Kidney (tissue), 14 donors: Measurements from ENCODE around the gene ARL15. TPM values are rescaled to one million over a fixed set of nuclear protein-coding genes. Genes with fewer than 3 reads are reported as not detected.

Experiments
- DNase-seq, 5 donors: peaks; one replicate each; pipeline ENCODE4 v3.0.0-alpha.2; 2013 to 2020
- FAIRE-seq: peaks from 2 replicates; lab custom pipeline; 2012; peaks lifted over from hg19 to GRCh38; lab: Jason Lieb, UNC
- H3K27ac ChIP-seq, 2 donors: one replicate each; pipeline ENCODE4 v1.7.0; 2013; ENCODE audit warnings: low read depth in 2 of 2, low read length in 2 of 2, inconsistent platforms in 1 of 2
- H3K27me3 ChIP-seq: one replicate; pipeline ENCODE4 v1.7.1; 2013; ENCODE audit warnings: low read length, inconsistent platforms; ENCODE audit not compliant: control insufficient read depth, insufficient read depth
- H3K36me3 ChIP-seq, 3 donors: one replicate each; pipeline versions ENCODE4 v1.7.0 to v1.7.1; 2013; ENCODE audit warnings: low read length in 3 of 3, control low read depth in 1 of 3, inconsistent platforms in 1 of 3; ENCODE audit not compliant: insufficient read depth in 3 of 3, control insufficient read depth in 2 of 3
- H3K4me1 ChIP-seq, 3 donors: one replicate each; pipeline versions ENCODE4 v1.7.0 to v1.7.1; 2013; ENCODE audit warnings: low read length in 3 of 3, inconsistent platforms in 1 of 3, low read depth in 1 of 3; ENCODE audit not compliant: control insufficient read depth in 2 of 3, insufficient read depth in 2 of 3
- H3K4me3 ChIP-seq, 3 donors: one replicate each; pipeline versions ENCODE4 v1.7.0 to v1.8.1; 2013; ENCODE audit warnings: low read length in 3 of 3, control low read depth in 1 of 3, inconsistent platforms in 1 of 3
- H3K9ac ChIP-seq, 3 donors: one replicate each; pipeline versions ENCODE4 v1.7.0 to v1.7.1; 2013; ENCODE audit warnings: low read length in 3 of 3, control low read depth in 1 of 3, inconsistent platforms in 1 of 3
- H3K9me3 ChIP-seq, 3 donors: one replicate each; pipeline versions ENCODE4 v1.7.0 to v1.7.1; 2013; ENCODE audit warnings: low read length in 3 of 3, control low read depth in 1 of 3, inconsistent platforms in 1 of 3; ENCODE audit not compliant: control insufficient read depth in 2 of 3, insufficient read depth in 1 of 3
- intact Hi-C: fragments of 100-400 bp; cut with DNase I; formaldehyde crosslinking; loops from one replicate; pipeline ENCODE4 v1.11.1; 2022
- polyA plus RNA-seq: library from polyadenylated mRNA; stranded (reverse); fragments of 350-450 nt; fragmentation: Illumina TruSeq; extraction: RNeasy Lipid Tissue Mini Kit (QIAGEN cat#74804); gene quantifications from one replicate; pipeline ENCODE4 v1.2.3, GENCODE V29; 2014; ENCODE audit warnings: low read depth, low replicate concordance; ENCODE audit not compliant: insufficient read depth
- total RNA-seq: library from RNA; stranded (reverse); fragmentation: NEBNext Ultra II Directional; extraction: Animal tissue kit (Norgen Biotek cat#: 25700); gene quantifications from one replicate; pipeline ENCODE4 v1.2.1, GENCODE V29; 2021
- TF ChIP-seq, protein P1 (sequence below): IDR thresholded peaks from 3 replicates; pipeline ENCODE4 v1.5.1; 2012; ENCODE audit warnings: mild to moderate bottlenecking, moderate library complexity, borderline replicate concordance; ENCODE audit not compliant: insufficient read depth; ENCODE audit errors: extremely low read depth
- donor health status: control.
- donor health status: control.
- donor health status: control.
- donor health status: control.
- donor health status: control.
- donor health status: DM: yes; HTN: yes; CAD: no.
- donor health status: Normal renal cell carcinoma (clear cell type).

ARL15 gene
- total and polyA plus RNA-seq, 2 donors from 2014 or later = 21.1 to 36.6 TPM

DNA sequence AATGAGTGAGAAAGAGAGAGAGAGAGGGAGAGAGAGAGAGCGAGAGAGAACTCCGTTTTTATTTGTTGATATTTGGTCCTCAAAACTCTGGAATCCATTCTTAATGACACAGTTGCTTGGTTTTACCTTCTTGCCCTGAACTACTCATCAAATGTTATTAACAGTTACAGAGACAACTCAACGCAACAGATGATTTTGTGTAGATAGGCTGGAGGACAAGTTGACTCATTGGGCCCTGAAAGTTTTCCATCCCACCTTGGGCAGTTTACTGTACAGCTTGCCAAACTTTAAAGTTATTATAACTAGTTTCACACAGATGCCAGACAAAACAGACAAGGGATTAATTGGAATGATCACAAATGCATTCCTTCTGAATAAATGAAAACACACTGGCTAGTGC, 339.9 kb downstream of the ARL15 start:
- intact Hi-C loops = no loop called here
- TF ChIP-seq, protein P1, sequence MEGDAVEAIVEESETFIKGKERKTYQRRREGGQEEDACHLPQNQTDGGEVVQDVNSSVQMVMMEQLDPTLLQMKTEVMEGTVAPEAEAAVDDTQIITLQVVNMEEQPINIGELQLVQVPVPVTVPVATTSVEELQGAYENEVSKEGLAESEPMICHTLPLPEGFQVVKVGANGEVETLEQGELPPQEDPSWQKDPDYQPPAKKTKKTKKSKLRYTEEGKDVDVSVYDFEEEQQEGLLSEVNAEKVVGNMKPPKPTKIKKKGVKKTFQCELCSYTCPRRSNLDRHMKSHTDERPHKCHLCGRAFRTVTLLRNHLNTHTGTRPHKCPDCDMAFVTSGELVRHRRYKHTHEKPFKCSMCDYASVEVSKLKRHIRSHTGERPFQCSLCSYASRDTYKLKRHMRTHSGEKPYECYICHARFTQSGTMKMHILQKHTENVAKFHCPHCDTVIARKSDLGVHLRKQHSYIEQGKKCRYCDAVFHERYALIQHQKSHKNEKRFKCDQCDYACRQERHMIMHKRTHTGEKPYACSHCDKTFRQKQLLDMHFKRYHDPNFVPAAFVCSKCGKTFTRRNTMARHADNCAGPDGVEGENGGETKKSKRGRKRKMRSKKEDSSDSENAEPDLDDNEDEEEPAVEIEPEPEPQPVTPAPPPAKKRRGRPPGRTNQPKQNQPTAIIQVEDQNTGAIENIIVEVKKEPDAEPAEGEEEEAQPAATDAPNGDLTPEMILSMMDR = no peak
- Histone ChIP-seq H3K36me3 (no peaks in the 10 kb centered on the region), H3K9ac (no peak overlapping the region), H3K4me1 (no peaks in the 10 kb centered on the region), H3K27me3 (no peaks in the 10 kb centered on the region), H3K4me3 (no peak overlapping the region), H3K9me3 (no peaks in the 10 kb centered on the region), H3K27ac (no peak overlapping the region)
- DNase-seq (no peak), FAIRE-seq (no peak)

DNA sequence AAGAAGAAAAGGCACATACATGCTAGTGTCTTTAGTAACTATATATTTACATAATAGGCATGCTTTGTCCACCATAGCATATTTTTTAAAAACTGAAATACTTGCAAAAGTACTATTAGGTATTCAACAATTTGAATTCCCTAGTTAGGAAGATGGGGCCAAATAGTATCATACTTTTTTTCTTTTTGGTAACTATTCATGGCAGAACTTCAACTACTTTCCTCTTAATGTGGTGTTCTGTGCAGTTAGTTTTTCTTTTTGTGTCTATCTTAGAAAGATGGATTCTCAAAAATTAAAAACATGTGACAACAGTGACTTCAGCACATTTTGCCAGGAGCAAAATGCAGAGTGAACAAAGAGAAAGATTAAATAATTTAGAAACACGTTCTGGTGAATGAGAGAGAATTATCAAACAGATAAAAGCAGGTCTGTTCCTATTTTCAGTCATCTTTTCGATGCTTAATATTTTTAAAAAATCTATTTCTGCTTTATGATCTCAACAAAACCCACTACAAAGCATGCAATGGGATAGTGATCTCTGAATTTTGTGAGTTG, 341.1 kb downstream of the ARL15 start:
- no peaks in the 10 kb centered on the region for H3K27me3 ChIP-seq
- DNase-seq (no peak), FAIRE-seq (no peak)
- no peaks in the 10 kb centered on the region for H3K4me1 ChIP-seq
- intact Hi-C loops = no loop called here
- H3K27ac ChIP-seq = no peak overlapping the region
- TF ChIP-seq, protein P1 = no peak
- no peaks in the 10 kb centered on the region for H3K9me3 ChIP-seq
- H3K36me3 ChIP-seq = no peaks in the 10 kb centered on the region
- H3K4me3 ChIP-seq = no peak overlapping the region
- H3K9ac ChIP-seq = no peak overlapping the region

DNA sequence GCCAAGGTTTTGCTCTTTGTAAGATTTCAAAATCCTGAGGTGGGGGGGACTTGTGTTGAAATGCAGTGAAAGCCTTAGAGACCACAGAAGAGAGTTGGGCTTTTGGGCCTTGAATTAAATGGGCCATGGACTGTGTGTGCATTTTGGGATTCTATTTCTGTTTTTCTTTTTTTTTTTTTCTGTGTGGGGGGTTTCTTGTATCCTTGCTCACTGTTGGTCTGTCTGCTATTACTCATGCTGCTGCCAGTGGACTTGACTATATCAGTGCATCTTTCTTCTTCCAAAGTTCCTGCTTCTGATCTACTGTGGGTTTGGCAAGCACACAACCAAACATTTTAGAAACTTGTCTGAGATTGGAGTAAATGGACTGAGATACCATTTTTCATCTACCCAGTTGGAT, 344.9 kb downstream of the ARL15 start:
- Histone ChIP-seq H3K4me1 (no peaks in the 10 kb centered on the region), H3K9me3 (no peaks in the 10 kb centered on the region), H3K27ac (no peak overlapping the region), H3K36me3 (no peaks in the 10 kb centered on the region), H3K27me3 (no peaks in the 10 kb centered on the region), H3K9ac (no peak overlapping the region), H3K4me3 (no peak overlapping the region)
- DNase-seq (no peak), FAIRE-seq (no peak)
- TF ChIP-seq, protein P1 = no peak
- intact Hi-C loops = no loop called here

DNA sequence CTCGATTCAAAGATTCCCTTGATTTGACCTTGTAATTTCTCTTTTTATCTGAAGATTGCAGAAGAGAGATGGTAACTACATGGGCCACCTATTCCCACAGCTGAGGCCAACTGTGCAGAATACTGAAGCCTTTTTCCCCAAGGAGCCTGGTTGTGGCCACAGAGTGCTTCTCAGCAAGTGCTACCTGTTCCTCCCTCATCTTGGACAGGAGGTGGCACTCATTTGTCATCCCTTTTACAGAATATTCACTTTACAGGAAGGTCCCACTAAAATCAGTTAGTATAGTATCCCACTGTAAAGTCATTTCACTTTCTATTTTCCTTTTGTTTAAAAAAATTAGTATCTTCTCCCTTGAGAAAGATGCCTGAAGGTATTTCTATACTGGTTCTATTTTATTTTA, 346.4 kb downstream of the ARL15 start:
- no peaks in the 10 kb centered on the region for H3K9me3 ChIP-seq
- H3K4me1 ChIP-seq = no peaks in the 10 kb centered on the region
- H3K27me3 ChIP-seq = no peaks in the 10 kb centered on the region
- H3K36me3 ChIP-seq = no peaks in the 10 kb centered on the region
- FAIRE-seq (no peak), DNase-seq (no peak)
- no peak overlapping the region for H3K4me3 ChIP-seq
- intact Hi-C loops = no loop called here
- no peak overlapping the region for H3K27ac ChIP-seq
- TF ChIP-seq, protein P1 = no peak
- H3K9ac ChIP-seq = no peak overlapping the region
